ENCODE results near the gene FLAD1. TPM values are rescaled to one million over a fixed set of nuclear protein-coding genes. Genes with fewer than 3 reads are reported as not detected.

Gene FLAD1
- total RNA-seq, 1 experiment from 2014 or later: 23.7 TPM

DNA sequence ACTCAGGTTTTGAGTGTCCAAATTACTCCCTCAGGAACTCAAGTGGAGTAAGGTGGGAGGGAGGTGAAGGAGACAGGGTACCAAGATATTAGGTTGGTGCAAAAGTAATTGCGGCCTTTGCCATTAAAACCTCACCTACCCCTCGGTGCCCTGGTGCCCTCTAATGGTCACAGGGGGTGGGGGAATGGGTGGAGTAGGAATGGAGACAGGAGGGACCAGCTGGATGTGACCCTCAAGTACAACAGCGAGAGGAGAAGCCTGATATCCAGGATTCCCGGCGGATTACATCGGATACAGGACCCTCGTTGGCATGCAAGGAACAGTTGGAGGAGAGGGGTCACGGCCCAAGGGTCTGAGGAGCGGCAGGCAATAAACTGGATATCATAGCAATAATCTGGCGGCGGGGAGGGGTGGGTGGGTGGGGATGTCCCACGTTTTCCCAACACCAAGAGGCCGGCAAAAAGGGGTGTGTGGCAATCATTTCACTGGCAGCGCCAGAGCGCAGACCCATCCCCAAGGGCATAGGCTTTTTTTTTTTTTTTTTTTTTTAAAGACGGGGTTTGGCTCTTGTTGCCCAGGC is 15.1 kb downstream of the FLAD1 start:
- no peaks in the 10 kb centered on the region; the same call in 1 of the 2 replicates for H3K9me3 ChIP-seq (replicated peaks)
- no peak for DNase-seq (ENCODE audit: low read depth in 1 of 2, low spot score in 2 of 2)
- peaks cover 29% of the 10 kb centered on the region for H3K4me1 ChIP-seq (replicated peaks)
- H3K27ac ChIP-seq: no peak overlapping the region
- H3K4me3 ChIP-seq: no peak overlapping the region
- H3K36me3 ChIP-seq: no peaks in the 10 kb centered on the region
- no peaks in the 10 kb centered on the region for H3K27me3 ChIP-seq (replicated peaks)

DNA sequence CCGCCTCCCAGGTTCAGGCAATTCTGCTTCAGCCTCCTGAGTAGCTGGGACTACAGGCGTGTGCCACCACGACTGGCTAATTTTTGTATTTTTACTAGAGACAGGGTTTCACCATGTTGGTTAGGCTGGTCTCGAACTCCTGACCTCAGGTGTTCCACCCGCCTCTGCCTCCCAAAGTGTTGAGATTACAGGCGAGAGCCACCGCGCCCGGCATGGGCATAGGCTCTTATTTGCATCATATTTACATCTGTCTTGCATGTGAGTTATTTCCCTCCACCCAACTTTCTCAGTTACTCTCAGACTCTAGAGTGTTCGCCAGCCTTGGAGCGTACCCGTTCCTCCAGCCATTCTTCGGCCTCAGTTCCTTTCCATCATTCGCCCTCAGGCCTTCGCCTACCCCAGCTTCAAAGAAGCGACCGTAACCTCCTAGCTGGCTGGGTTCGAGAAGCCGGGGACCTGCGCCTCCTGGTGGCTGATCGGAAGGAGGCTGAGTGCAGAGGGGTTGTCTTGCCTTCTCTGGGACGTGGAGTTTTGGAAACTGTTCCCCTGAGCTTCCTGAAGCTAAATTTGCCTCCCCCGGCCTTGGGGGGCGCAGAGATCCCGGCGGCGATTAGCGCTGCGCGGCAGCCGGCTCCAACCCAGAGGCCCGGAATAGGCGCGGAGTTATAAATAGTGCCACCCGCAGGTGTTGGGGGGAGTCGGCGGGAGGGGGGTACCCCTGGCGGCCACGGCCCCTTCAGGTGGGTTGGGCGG is 15.8 kb downstream of the FLAD1 start:
- no peaks in the 10 kb centered on the region; the same call in 1 of the 2 replicates for H3K9me3 ChIP-seq (replicated peaks)
- H3K4me3 ChIP-seq: no peak overlapping the region
- peak; percentile 60 to 79 for DNase-seq (ENCODE audit: low read depth in 1 of 2, low spot score in 2 of 2)
- no peaks in the 10 kb centered on the region for H3K36me3 ChIP-seq
- no peaks in the 10 kb centered on the region for H3K27me3 ChIP-seq (replicated peaks)
- no peak overlapping the region for H3K27ac ChIP-seq
- peaks cover 24% of the 10 kb centered on the region for H3K4me1 ChIP-seq (replicated peaks)

DNA sequence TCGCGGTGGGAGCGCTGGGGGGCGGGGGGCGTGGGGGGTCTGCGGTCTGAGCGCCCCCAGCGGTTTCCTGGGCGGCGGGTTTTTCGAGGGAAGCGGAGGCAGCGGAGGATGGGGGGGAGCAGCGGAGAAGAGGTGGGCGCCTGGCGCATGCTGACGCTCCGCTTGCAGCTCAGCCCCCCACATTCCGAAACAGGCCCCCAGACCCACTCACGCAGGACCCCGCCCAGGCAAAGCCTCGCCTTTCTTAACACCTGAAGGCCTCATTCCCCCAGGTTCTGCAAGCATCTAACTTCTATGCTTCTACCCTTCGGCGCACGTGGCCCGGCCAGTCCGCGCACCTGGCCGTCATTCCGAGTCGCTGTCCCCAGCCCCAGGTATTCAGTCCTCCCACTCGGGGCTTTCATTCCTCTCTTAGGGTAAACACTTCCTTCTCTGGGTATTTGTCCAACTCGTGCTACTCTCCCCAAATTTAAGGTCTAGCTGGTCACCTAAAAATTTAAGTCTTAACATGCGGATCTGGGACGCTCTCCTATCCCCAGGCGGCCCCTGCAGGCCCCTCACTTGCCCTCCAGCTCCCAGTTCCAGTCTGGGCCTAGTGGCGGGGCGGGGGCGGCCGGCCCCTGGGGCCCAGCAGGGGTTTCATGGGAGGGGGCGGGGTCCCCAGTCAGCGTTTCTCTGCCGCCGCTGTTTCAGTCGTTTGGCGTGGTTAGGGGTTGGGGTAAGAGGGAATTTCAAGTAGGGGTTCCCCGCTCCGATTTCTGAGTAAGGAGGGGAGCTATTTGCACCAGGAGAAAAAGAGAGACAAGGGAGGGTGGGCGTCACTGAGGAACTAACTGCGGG is 16.6 kb downstream of the FLAD1 start:
- Histone ChIP-seq H3K27ac (no peak overlapping the region), H3K36me3 (no peaks in the 10 kb centered on the region), H3K4me1 (replicated peaks) (peaks cover 29% of the 10 kb centered on the region), H3K4me3 (peak overlapping the region; percentile 47), H3K9me3 (replicated peaks) (no peaks in the 10 kb centered on the region; the same call in 1 of the 2 replicates), H3K27me3 (replicated peaks) (no peaks in the 10 kb centered on the region)
- no peak for DNase-seq (ENCODE audit: low read depth in 1 of 2, low spot score in 2 of 2)

DNA sequence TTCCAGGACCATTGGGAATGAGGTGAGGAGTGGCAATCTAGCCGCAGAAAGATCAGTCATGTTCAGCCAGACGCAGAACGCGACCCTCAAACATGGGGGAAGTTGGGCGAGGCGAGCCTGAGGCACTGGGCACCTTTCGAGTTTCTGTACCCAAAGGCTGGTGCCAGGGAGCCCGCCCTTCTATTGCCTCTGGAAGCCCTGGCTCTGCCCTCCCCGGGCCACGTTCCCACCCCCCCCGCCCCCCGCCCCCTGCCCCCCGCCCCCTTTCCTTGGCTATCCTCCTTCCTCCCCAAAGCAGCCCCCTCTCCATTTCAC is 17.2 kb downstream of the FLAD1 start:
- H3K4me3 ChIP-seq: peak overlapping the region; percentile 47
- peaks cover 29% of the 10 kb centered on the region for H3K4me1 ChIP-seq (replicated peaks)
- H3K9me3 ChIP-seq (replicated peaks): no peaks in the 10 kb centered on the region; the same call in 1 of the 2 replicates
- no peaks in the 10 kb centered on the region for H3K27me3 ChIP-seq (replicated peaks)
- H3K27ac ChIP-seq: no peak overlapping the region
- no peaks in the 10 kb centered on the region for H3K36me3 ChIP-seq
- DNase-seq (ENCODE audit: low read depth in 1 of 2, low spot score in 2 of 2): no peak

DNA sequence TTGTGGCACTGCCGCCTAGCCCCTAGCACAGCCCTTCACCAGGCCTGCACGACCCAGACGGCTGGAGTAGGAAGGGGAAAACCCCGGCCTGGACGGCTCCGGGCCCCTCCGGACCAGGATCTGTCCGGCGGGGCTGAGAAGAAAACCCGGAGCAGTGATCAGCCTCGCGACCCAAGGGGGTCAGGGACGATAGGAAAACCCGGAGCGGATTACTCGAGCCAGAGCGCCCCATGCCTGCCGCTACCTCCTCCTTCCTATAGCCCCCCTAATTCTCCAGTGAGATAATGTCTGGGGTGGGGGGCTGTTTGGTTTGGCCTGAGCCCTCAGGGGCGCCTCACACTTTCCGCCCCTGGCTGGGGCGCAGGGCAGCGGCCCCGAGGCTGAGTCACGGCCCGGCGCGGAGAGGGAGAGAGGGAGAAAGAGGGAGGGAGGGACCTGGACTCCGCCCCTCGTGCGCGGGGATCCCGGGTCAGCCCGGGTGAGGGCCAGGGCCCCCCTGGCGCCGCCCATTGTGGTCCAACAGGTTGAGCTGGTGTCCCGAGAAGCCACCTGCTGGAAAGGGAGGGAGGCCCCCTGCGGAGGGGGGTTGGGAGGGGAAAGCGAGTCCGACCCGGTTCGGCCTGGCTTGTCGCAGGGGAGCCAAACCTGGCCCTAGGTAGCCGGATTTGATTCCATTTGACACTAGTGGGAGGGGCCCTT is 17.7 kb downstream of the FLAD1 start:
- Histone ChIP-seq H3K4me3 (peak overlapping the region; percentile 47), H3K36me3 (no peaks in the 10 kb centered on the region), H3K9me3 (replicated peaks) (no peaks in the 10 kb centered on the region; the same call in 1 of the 2 replicates), H3K27me3 (replicated peaks) (no peaks in the 10 kb centered on the region), H3K4me1 (replicated peaks) (peaks cover 29% of the 10 kb centered on the region), H3K27ac (peak overlapping the region; percentile 39)
- DNase-seq (ENCODE audit: low read depth in 1 of 2, low spot score in 2 of 2): peak; percentile 84 to 95

DNA sequence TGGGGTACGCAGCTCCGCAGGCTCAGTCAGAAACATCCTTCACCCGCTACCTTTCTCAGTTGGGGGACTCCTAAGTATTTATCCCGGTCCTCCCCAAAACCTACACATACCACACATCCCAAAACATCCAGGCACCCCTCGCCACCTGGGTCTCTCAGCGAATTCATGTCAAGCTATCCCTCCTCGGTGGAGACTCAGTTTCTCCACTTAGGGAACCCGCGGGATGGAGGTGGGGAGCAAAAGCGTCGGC is 18.2 kb downstream of the FLAD1 start:
- H3K27ac ChIP-seq: no peak overlapping the region
- peak overlapping the region; percentile 47 for H3K4me3 ChIP-seq
- H3K27me3 ChIP-seq (replicated peaks): no peaks in the 10 kb centered on the region
- no peaks in the 10 kb centered on the region; the same call in 1 of the 2 replicates for H3K9me3 ChIP-seq (replicated peaks)
- DNase-seq (ENCODE audit: low read depth in 1 of 2, low spot score in 2 of 2): no peak
- no peaks in the 10 kb centered on the region for H3K36me3 ChIP-seq
- H3K4me1 ChIP-seq (replicated peaks): peaks cover 29% of the 10 kb centered on the region

DNA sequence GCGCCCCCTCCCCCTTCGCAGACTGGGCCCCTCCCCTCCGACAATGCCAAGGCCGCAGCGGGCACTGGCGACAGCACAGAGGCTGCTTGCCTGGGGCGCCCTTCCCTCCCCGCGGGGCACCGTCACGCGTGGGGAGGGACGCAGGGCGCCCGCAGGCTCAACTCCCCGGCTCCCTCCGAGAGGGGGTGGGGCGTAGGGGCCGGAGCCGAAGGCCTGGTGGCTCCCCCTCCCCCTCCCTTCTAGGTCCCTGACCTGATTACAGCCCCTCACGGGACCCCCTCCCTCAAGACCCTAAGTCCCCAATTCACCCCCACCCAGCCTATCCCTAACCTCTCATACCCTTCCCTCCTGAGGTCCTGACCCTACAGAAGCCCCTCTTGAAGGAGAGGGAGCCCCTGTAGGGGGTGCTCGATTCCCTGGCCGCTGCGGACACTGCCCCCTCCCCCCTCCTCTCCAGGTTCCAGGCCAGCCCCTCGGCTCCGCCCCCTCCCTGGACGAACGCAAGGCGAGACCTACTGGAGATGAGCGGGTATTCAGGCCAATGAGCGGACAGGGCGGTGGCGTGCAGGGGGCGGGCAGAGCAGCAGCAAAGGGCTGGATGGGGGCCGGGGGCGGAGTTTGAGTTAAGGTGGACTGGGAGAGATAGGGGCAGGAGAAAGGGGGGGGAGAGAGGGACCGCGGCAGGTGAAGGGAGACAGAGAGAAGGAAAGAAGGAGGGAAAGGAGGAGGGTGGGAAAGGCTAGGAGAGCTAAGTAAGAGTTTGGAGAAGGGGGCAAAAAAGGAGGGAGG is 18.7 kb downstream of the FLAD1 start:
- DNase-seq (ENCODE audit: low read depth in 1 of 2, low spot score in 2 of 2): peak; percentile 90 to 100
- Histone ChIP-seq H3K36me3 (no peaks in the 10 kb centered on the region), H3K27ac (no peak overlapping the region), H3K4me3 (peak overlapping the region; percentile 47), H3K4me1 (replicated peaks) (peaks cover 29% of the 10 kb centered on the region), H3K27me3 (replicated peaks) (no peaks in the 10 kb centered on the region), H3K9me3 (replicated peaks) (no peaks in the 10 kb centered on the region; the same call in 1 of the 2 replicates)

DNA sequence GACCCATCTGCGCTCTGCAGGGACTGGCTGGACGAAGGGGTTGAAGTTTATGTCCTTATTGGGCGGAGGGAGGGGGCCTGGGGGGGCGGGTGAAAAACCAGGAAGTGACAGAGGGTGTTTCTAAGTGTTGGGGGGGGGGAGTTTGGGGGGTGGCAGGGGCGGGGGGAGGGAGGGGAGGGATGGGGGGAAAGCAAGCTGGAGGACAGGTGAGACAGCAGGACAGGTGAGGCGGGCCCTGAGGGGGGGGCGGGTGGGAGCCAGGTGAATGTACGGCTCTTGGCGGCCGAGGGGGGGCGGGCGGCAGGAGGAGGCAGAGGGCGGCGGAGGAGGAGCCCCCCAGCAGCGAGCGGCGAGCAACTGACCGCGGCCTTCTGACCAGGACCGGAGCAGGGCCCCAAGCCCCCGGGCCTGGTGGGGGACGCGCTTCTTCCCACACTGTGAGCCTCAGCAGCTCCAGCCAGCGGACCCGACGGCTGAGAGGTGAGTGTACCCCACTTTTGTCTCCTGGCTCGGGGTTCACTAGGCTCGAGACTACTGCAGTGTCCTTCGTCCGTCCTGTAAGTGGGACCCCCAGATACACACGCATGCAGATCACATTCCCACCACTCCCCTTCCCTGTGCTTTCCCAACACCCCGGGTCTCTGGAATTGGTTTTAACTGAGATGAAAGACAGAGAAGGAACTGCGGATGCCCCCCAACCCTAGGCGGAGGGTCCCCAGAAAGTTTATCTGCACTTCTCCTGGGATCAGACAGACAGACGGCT is 19.5 kb downstream of the FLAD1 start, which contains the start of gene ZBTB7B:
TSS of gene ZBTB7B (plus strand) at position 339 of the 763 bp plus-strand sequence. CDS start 11,859 bp downstream, outside the sequence.
- Histone ChIP-seq H3K36me3 (no peaks in the 10 kb centered on the region), H3K4me3 (peak within 1 kb of the TSS; percentile 57), H3K4me1 (replicated peaks) (peaks cover 29% of the 10 kb centered on the region), H3K27me3 (replicated peaks) (no peaks in the 10 kb centered on the region), H3K27ac (no peak within 1 kb of the TSS), H3K9me3 (replicated peaks) (no peaks in the 10 kb centered on the region; the same call in 1 of the 2 replicates)
- DNase-seq (ENCODE audit: low read depth in 1 of 2, low spot score in 2 of 2): peak in 1 of 2 experiments; percentile 54

DNA sequence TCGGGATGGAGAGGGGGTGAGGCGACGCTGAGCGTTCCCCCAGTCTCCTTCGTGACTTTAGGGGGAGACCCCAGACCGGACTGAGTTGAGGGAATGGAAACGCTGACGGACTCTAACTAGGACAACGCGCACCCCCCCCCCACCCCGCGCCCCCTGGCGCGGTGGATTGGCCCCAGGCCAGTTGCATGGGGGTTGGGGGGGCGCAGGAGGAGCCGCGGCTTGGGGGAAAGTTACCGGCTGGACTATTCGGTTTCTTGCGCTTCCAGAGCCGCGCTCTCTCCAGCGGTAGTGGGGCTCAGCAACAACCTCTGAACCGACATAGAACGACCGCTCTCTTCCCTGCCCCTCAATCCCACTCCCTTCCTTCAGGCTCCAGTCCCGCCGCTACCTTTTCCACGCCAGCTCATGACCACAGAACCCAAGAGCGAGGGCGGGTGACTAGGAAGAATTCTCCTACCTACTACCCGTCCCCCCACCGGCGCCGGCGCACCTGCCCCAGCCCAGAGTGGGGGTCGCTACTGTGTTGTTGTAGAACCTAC is 20.2 kb downstream of the FLAD1 start:
- peaks cover 29% of the 10 kb centered on the region for H3K4me1 ChIP-seq (replicated peaks)
- no peaks in the 10 kb centered on the region; the same call in 1 of the 2 replicates for H3K9me3 ChIP-seq (replicated peaks)
- H3K4me3 ChIP-seq: peak overlapping the region; percentile 57
- H3K27me3 ChIP-seq (replicated peaks): no peaks in the 10 kb centered on the region
- no peak overlapping the region for H3K27ac ChIP-seq
- DNase-seq (ENCODE audit: low read depth in 1 of 2, low spot score in 2 of 2): peak in 1 of 2 experiments; percentile 31
- H3K36me3 ChIP-seq: no peaks in the 10 kb centered on the region

DNA sequence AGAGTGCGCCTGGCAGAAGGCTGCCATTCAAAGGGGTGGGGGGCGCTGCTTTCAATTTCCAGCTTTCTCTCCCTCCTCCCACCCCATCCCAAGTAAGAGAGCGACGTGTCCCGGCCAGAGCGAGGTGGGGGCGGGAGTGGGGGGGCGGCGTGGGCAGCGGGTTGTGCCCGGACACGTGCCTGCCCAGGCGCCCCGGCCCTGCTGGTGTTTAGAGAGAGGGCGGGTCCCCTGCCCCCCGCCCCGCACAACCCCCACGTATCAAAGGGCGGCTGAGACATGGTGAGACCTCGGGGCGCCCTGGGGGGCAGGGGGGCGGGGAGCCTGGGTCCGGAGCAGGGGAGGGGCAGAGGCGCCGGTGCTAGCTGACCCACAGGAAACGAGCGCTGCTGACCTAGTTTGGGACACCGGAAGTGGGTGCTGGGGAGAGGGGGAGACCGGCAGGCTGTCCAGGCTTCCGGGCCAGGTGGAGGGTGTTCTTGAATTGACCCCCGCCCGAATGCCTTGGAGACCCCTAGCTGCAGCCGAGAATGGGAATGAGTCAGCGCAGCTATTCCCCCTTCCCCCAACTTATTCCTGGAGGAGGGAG is 20.7 kb downstream of the FLAD1 start:
- peak in 1 of 2 experiments; percentile 67 for DNase-seq (ENCODE audit: low read depth in 1 of 2, low spot score in 2 of 2)

DNA sequence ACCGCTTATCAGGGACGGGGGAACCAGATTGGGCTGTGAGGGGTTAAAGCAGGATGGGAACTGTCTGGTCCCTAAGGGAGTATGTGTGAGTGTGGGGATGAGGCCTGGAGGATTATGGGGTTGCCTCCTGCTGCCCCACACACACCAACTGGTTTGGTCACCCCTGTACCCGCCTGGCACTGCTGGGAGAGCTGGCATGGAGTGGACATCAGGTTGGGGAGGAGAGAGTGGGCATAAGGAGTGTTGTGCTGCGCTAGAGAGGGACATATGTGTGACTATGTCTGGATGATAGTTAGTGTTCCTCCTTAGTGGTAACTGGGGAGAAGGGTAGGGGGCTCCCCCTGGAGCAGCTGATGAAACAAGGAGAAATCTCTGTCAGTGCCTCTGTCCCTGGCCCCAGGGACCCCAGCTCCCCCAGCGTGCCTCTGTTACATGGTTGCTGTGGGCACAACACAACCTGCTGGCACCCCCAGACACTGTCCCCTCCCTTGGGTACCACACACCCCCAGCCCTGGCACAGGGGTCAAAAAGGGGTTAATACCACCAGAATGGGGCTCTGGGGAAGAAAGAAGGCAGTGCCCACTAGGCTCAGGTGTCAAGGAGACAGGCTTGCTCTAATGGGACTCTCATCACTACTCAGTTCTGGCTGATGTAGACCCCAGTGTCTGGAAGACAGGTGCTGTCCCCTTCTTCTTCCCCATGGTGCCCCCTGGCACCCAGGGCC is 21.4 kb downstream of the FLAD1 start:
- H3K27ac ChIP-seq: no peak overlapping the region; the same call in 1 of the 2 replicates
- H3K36me3 ChIP-seq: no peaks in the 10 kb centered on the region
- H3K9me3 ChIP-seq (replicated peaks): no peaks in the 10 kb centered on the region; the same call in 1 of the 2 replicates
- peaks cover 23% of the 10 kb centered on the region for H3K4me1 ChIP-seq (replicated peaks)
- no peak for DNase-seq (ENCODE audit: low read depth in 1 of 2, low spot score in 2 of 2)
- H3K4me3 ChIP-seq: peak overlapping the region; percentile 57
- H3K27me3 ChIP-seq (replicated peaks): no peaks in the 10 kb centered on the region

More for the DNA sequence above, 20.7 kb downstream of the FLAD1 start:
- Histone ChIP-seq H3K9me3 (replicated peaks) (no peaks in the 10 kb centered on the region; the same call in 1 of the 2 replicates), H3K36me3 (no peaks in the 10 kb centered on the region), H3K4me1 (replicated peaks) (peaks cover 27% of the 10 kb centered on the region), H3K27ac (no peak overlapping the region; the same call in 1 of the 2 replicates), H3K27me3 (replicated peaks) (no peaks in the 10 kb centered on the region), H3K4me3 (peak overlapping the region; percentile 57)

Data from SJSA1 (cell line).